Lung (tissue), 12 donors: ENCODE results near the gene ZMPSTE24. TPM values are rescaled to one million over a fixed set of nuclear protein-coding genes. Genes with fewer than 3 reads are reported as not detected.
"Not testable (repeated sequence)": the region's sequence is repeated elsewhere in the genome, so short reads cannot be mapped to it uniquely, and the experiment has no call there.

ENCODE experiments used
- ATAC-seq: fragments of 200-7000 bp; cut with Tn5 transposase; one replicate; pipeline ENCODE4 v1.9.1; 2020; ENCODE audit warnings: moderate number of reproducible peaks; ENCODE audit not compliant: insufficient read depth, low FRiP score
- DNase-seq, 3 donors: peaks; one replicate each; pipeline ENCODE4 v3.0.0-alpha.2; 2013 to 2017
- H3K27ac ChIP-seq, 2 donors: one replicate each; pipeline ENCODE4 v1.5.1; 2013; ENCODE audit warnings: mild to moderate bottlenecking in 2 of 2, moderate library complexity in 2 of 2, control low read depth in 1 of 2, inconsistent platforms in 1 of 2, low read depth in 1 of 2, low read length in 1 of 2
- H3K27me3 ChIP-seq, 3 donors: one replicate each; pipeline ENCODE4 v1.5.1; 2013; ENCODE audit warnings: low read length in 2 of 3; ENCODE audit not compliant: control insufficient read depth in 3 of 3, insufficient read depth in 3 of 3
- H3K36me3 ChIP-seq, 4 donors: one replicate each; pipeline ENCODE4 v1.5.1; 2013; ENCODE audit warnings: low read length in 4 of 4, mild to moderate bottlenecking in 1 of 4, moderate library complexity in 1 of 4; ENCODE audit not compliant: control insufficient read depth in 4 of 4, insufficient read depth in 4 of 4
- H3K4me1 ChIP-seq, 5 donors: one replicate each; pipeline ENCODE4 v1.5.1; 2013; ENCODE audit warnings: low read length in 5 of 5, mild to moderate bottlenecking in 2 of 5, moderate library complexity in 1 of 5; ENCODE audit not compliant: control insufficient read depth in 5 of 5, insufficient read depth in 5 of 5
- H3K4me3 ChIP-seq: one replicate; pipeline ENCODE4 v1.5.1; 2013; ENCODE audit warnings: mild to moderate bottlenecking, control low read depth, moderate library complexity
- H3K9ac ChIP-seq, 2 donors: one replicate each; pipeline ENCODE4 v1.5.1; 2013; ENCODE audit warnings: low read length in 2 of 2, control low read depth in 1 of 2; ENCODE audit not compliant: insufficient read depth in 1 of 2
- H3K9me3 ChIP-seq, 4 donors: one replicate each; pipeline ENCODE4 v1.5.1; 2013; ENCODE audit warnings: low read length in 3 of 4, mild to moderate bottlenecking in 1 of 4, moderate library complexity in 1 of 4; ENCODE audit not compliant: control insufficient read depth in 4 of 4, insufficient read depth in 3 of 4
- WGBS, 2 donors: extraction: QIAGEN DNeasy Blood & Tissue Kit; methylation state at CpG; one replicate each; pipeline ENCODE4 v1.1.7; 2013; 5-methylcytosine and 5-hydroxymethylcytosine counted together
- polyA plus RNA-seq, 2 donors: library from polyadenylated mRNA; stranded (reverse); fragments of 200-250 nt; gene quantifications; one replicate each; pipeline ENCODE4 v1.2.1, GENCODE V29; 2013
- total RNA-seq, 2 donors: library from RNA; depleted of rRNA in 1 of 2; stranded (reverse); fragments of >200 nt in 1 of 2; gene quantifications; one replicate each; pipeline ENCODE4 v1.2.1, GENCODE V29; 2014 to 2021
- TF ChIP-seq, protein P1 (sequence below): IDR thresholded peaks from 2 replicates; pipeline ENCODE4 v1.5.1; 2012; ENCODE audit warnings: mild to moderate bottlenecking; ENCODE audit errors: control extremely low read depth, extremely low read depth
- donor health status: control.
- donor health status: control.
- donor health status: Bipolar disorder and iron deficiency.
- donor health status: healthy.
- donor health status: DM: yes; HTN: yes; CAD: no.

ZMPSTE24 gene
- total and polyA plus RNA-seq, 4 donors, result 17.2 to 41.8 (median 35.3) TPM

DNA sequence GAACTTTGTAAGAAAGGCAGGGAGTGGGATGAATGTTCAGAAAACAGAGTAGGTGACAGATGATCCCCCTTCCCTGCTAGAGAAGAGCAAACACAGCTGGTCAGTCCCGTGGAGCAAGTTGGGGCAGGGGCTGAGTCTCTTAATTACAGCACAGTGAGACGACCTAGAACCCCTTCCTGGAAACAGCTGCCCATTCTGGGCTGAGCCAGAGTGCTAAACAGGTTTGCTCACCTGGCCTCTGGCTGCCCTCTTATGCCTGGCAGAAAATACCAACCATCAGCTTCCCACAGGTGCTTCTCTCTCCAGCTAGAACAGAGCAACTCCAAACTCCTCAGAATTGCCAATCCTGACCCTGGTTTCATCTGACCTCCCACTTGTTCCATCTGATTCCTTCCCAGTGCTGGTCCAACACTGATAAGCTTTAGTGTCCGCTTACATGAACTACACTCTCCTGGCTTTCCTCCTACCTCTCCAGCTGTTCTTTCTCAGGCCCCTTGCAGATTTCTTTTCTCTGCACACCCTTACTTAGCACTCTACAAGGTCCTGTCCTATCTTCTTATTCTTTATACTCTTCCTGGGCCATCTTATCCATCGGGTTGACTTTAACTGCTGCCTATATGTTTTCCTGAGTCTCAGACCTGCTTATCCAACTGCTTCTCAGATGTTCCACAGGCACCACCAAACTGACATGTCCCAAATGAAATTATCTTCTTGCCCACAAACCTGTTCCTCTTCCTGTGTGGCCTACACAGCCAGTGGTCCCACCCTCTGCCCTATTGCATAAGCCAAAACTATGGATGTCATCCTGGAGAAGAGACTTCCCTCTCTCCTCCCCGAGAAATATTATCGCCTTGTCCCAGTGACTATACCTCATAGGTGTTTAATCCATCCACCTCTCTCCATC lies 81.6 kb downstream of the ZMPSTE24 start:
- Histone ChIP-seq H3K9ac (no peak overlapping the region), H3K4me3 (no peak overlapping the region), H3K4me1 (peaks cover 0 to 4% (median 0%) of the 10 kb centered on the region in 5 donors), H3K27ac (peak overlapping the region in 1 of 2 donors; percentile 15), H3K36me3 (no peaks in the 10 kb centered on the region), H3K27me3 (no peaks in the 10 kb centered on the region), H3K9me3 (peaks cover 0 to 2% (median 0%) of the 10 kb centered on the region in 4 donors)
- ATAC-seq, result no peak
- DNase-seq, result no peak
- WGBS, 2 donors, result 47 to 50% methylated on average over 6 of the region's 6 CpGs
- TF ChIP-seq, protein P1, sequence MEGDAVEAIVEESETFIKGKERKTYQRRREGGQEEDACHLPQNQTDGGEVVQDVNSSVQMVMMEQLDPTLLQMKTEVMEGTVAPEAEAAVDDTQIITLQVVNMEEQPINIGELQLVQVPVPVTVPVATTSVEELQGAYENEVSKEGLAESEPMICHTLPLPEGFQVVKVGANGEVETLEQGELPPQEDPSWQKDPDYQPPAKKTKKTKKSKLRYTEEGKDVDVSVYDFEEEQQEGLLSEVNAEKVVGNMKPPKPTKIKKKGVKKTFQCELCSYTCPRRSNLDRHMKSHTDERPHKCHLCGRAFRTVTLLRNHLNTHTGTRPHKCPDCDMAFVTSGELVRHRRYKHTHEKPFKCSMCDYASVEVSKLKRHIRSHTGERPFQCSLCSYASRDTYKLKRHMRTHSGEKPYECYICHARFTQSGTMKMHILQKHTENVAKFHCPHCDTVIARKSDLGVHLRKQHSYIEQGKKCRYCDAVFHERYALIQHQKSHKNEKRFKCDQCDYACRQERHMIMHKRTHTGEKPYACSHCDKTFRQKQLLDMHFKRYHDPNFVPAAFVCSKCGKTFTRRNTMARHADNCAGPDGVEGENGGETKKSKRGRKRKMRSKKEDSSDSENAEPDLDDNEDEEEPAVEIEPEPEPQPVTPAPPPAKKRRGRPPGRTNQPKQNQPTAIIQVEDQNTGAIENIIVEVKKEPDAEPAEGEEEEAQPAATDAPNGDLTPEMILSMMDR, result no peak

DNA sequence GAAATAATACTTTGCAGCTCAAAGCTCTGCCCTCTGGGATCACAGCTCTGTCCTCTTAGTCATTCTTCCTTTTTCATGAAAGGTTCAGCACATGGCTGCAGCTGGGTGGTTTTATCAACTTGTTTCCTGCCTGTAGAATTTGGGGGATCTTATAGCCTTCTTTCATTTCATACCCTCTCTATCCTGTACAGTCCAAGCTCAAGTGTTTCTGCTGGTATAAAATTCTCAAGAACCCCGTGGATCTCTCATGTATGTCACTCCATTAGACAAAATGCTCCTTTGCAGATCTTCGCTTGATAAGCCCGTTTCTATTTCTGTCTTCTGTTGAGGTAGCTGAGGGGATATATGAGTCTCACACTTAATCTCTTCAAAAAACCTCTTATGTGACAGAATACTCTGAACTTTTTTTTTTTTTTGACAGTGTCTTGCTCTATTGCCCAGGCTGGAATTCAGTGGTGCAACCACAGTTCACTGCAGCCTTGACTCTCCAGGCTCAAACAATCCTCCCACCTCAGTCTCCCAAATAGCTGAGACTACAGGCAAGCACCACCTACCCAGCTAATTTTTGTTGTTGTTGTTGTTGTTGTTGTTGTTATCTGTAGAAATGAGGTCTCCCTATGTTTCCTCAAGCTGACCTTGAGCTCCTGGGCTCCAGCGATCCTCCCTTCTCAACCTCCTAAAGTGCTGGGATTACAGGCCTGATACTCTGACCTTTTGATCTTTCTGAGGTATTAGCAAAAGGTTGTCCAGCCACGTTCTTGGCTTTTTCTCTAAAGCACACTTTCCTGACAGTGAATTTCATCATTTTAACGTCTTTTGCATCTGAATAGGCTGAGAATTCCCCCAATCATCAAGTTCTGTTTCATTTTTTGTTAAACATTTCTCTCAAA lies 83.7 kb downstream of the ZMPSTE24 start:
- H3K27ac ChIP-seq, result no peak overlapping the region

DNA sequence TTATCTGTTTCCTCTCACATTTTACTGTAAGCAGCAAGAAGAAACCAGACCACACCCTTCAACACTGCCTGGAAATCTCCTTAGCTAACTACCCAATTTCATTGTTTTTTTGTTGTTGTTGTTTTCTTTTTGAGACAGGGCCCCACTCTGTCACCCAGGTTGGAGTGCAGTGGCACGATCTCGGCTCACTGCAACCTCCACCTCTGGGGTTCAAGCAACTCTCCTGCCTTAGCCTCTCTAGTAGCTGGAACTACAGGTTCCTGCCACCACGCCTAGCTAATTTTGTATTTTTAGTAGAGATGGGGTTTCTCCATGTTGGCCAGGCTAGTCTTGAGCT lies 84.3 kb downstream of the ZMPSTE24 start:
- ATAC-seq, H3K36me3 ChIP-seq, H3K9ac ChIP-seq, H3K27me3 ChIP-seq, H3K27ac ChIP-seq, DNase-seq, H3K4me1 ChIP-seq, H3K4me3 ChIP-seq, H3K9me3 ChIP-seq: not testable (repeated sequence)
- WGBS, 2 donors, result 65 to 85% methylated on average over 3 of the region's 3 CpGs

More for the DNA sequence above, 83.7 kb downstream of the ZMPSTE24 start:
- Histone ChIP-seq H3K9me3 (peaks cover 0 to 2% (median 0%) of the 10 kb centered on the region in 4 donors), H3K4me1 (peaks cover 0 to 4% (median 0%) of the 10 kb centered on the region in 5 donors), H3K36me3 (no peaks in the 10 kb centered on the region), H3K9ac (no peak overlapping the region), H3K27me3 (no peaks in the 10 kb centered on the region), H3K4me3 (no peak overlapping the region)
- DNase-seq (no peak), ATAC-seq (no peak)
- 61 to 63% methylated on average over 6 of the region's 6 CpGs for WGBS, 2 donors
- TF ChIP-seq, protein P1, result no peak

Other genes starting within 250 kb of the ZMPSTE24 start
- gene CAP1, start 217.5 kb upstream of the ZMPSTE24 start, total RNA-seq, result 100 to 1,000 TPM; 170 to 400 TPM
- 100 to 1,000 TPM; 109 to 454 TPM for gene CAP1, start 217.5 kb upstream of the ZMPSTE24 start, polyA plus RNA-seq
- gene PPT1, start 161.0 kb upstream of the ZMPSTE24 start, total RNA-seq, result 100 to 1,000 TPM in 1 of 2 donors, 10 to 100 TPM in 1; 73.2 to 152 TPM
- 100 to 1,000 TPM; 103 to 147 TPM for gene PPT1, start 161.0 kb upstream of the ZMPSTE24 start, polyA plus RNA-seq
- gene RLF, start 96.8 kb upstream of the ZMPSTE24 start, total RNA-seq, result 10 to 100 TPM; 10.9 to 43.1 TPM
- 1 to 10 TPM; 3.5 to 6.1 TPM for gene RLF, start 96.8 kb upstream of the ZMPSTE24 start, polyA plus RNA-seq
- not detected for gene TMCO2, start 10.3 kb upstream of the ZMPSTE24 start, total RNA-seq
- gene TMCO2, start 10.3 kb upstream of the ZMPSTE24 start, polyA plus RNA-seq, result not detected
- 10 to 100 TPM in 1 of 2 donors, 1 to 10 TPM in 1; 6.6 to 16.0 TPM for gene COL9A2, start 59.0 kb downstream of the ZMPSTE24 start, total RNA-seq
- 10 to 100 TPM in 1 of 2 donors, 1 to 10 TPM in 1; 3.7 to 12.1 TPM for gene COL9A2, start 59.0 kb downstream of the ZMPSTE24 start, polyA plus RNA-seq
- 10 to 100 TPM; 31.0 to 71.6 TPM for gene SMAP2, start 115.5 kb downstream of the ZMPSTE24 start, total RNA-seq
- 100 to 1,000 TPM in 1 of 2 donors, 10 to 100 TPM in 1; 24.5 to 201 TPM for gene SMAP2, start 115.5 kb downstream of the ZMPSTE24 start, polyA plus RNA-seq
- gene ZFP69B, start 192.2 kb downstream of the ZMPSTE24 start, total RNA-seq, result 1 to 10 TPM; 2.0 to 2.7 TPM
- gene ZFP69B, start 192.2 kb downstream of the ZMPSTE24 start, polyA plus RNA-seq, result under 1 TPM; 0.43 to 0.87 TPM
- gene ZFP69, start 219.1 kb downstream of the ZMPSTE24 start, total RNA-seq, result 1 to 10 TPM; 3.4 to 4.2 TPM
- gene ZFP69, start 219.1 kb downstream of the ZMPSTE24 start, polyA plus RNA-seq, result 1 to 10 TPM; 1.7 to 4.2 TPM